ENCODE data around the gene SMIM5. TPM values are rescaled to one million over a fixed set of nuclear protein-coding genes. Genes with fewer than 3 reads are reported as not detected.

The SMIM5 gene
- total and polyA plus RNA-seq, 2 of the 13 experiments (the other 11 are each of a cell fraction or from before 2014, with no cell fraction given), result not detected

GRCh38 chr17:75589012-75589918 is 44.0 kb upstream of the SMIM5 start (continued):
- TF ChIP-seq ZNF350 (CRISPR knock-in tag; IDR thresholded peaks at IDR 0.05; ENCODE audit: borderline replicate concordance, low read depth) (no peak), ZBTB8A (CRISPR knock-in tag; IDR thresholded peaks at IDR 0.05; ENCODE audit: borderline replicate concordance, low read depth) (no peak), TSC22D2 (CRISPR knock-in tag; IDR thresholded peaks at IDR 0.05; ENCODE audit: borderline replicate concordance) (no peak), HOXA9 (CRISPR knock-in tag; IDR thresholded peaks at IDR 0.05; ENCODE audit: borderline replicate concordance) (no peak), ZNF615 (CRISPR knock-in tag; IDR thresholded peaks at IDR 0.05; ENCODE audit: borderline replicate concordance) (no peak), SKIL (CRISPR knock-in tag; IDR thresholded peaks at IDR 0.05; ENCODE audit: borderline replicate concordance) (no peak), ZNF33A (CRISPR knock-in tag; IDR thresholded peaks at IDR 0.05; ENCODE audit: borderline replicate concordance) (no peak), PAX8 (CRISPR knock-in tag; IDR thresholded peaks at IDR 0.05; ENCODE audit: borderline replicate concordance) (no peak), TBX2 (CRISPR knock-in tag; IDR thresholded peaks at IDR 0.05; ENCODE audit: borderline replicate concordance) (peak; percentile 72), ZNF34 (CRISPR knock-in tag; IDR thresholded peaks at IDR 0.05; ENCODE audit: borderline replicate concordance) (no peak), KDM1A (CRISPR knock-in tag; IDR thresholded peaks at IDR 0.05) (no peak), TAF15 (IDR thresholded peaks at IDR 0.05; ENCODE audit: low read depth, low read length, poor library complexity, severe bottlenecking) (no peak), ZKSCAN1 (IDR thresholded peaks at IDR 0.05; ENCODE audit: low read length) (no peak), RORA (CRISPR knock-in tag; IDR thresholded peaks at IDR 0.05) (no peak), REXO4 (CRISPR knock-in tag; IDR thresholded peaks at IDR 0.05; ENCODE audit: borderline replicate concordance) (no peak), ZFP36L1 (CRISPR knock-in tag; IDR thresholded peaks at IDR 0.05) (0 out of 2 replicates have a peak, but pooled peaks have one; percentile 21), ZNF550 (CRISPR knock-in tag; IDR thresholded peaks at IDR 0.05; ENCODE audit: borderline replicate concordance) (no peak), ZNF687 (CRISPR knock-in tag; IDR thresholded peaks at IDR 0.05) (peak; percentile 76), ZBTB43 (CRISPR knock-in tag; conservative IDR thresholded peaks at IDR 0.05) (no peak), MAFG (CRISPR knock-in tag; IDR thresholded peaks at IDR 0.05) (no peak), GATAD2A (CRISPR knock-in tag; IDR thresholded peaks at IDR 0.05) (0 out of 2 replicates have a peak, but pooled peaks have one; percentile 18), ZNF367 (CRISPR knock-in tag; IDR thresholded peaks at IDR 0.05; ENCODE audit: borderline replicate concordance) (no peak)

Data from HepG2 (cell line).